Measurements from ENCODE around the gene DEFB112. TPM values are rescaled to one million over a fixed set of nuclear protein-coding genes. Genes with fewer than 3 reads are reported as not detected.

Gene DEFB112
- total and polyA plus RNA-seq, 2 experiments from 2014 or later = not detected

DNA sequence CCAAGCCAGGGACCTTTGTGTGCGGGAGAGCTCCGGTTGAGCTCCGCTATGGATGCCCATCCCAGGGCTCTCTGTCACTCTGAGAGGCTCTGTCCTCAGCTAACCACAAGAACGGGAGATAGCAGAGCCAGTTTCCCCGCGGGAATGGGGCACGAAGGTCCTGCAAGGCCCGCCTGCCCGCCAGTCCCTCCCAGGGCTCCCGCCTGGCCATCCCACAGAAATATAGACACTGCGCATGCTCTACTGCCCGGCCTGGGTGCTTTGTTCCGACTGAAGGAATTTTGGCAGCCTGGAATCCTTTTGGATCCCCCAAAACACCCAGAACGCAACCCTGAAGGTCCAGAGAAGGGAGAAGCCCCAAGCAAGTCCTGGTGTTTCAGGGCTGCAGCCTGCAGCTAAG, 19.4 kb downstream of the DEFB112 start:
- H3K4me2 ChIP-seq = peak overlapping the region; percentile 28
- H4K20me1 ChIP-seq (replicated peaks; ENCODE audit: insufficient read depth) = no peaks in the 10 kb centered on the region
- Mint-ChIP-seq H3K27me3 (ENCODE audit: insufficient read depth, low read depth, poor library complexity) (peaks cover 4% of the 10 kb centered on the region), H3K36me3 (ENCODE audit: low read depth) (no peaks in the 10 kb centered on the region), H3K9me3 (no peaks in the 10 kb centered on the region), H3K4me3 (no peak overlapping the region; the same call in 2 of the 3 replicates), H3K27ac (no peak overlapping the region), H3K4me1 (peaks cover 6% of the 10 kb centered on the region; the same call in 2 of the 3 replicates)
- H3K4me3 ChIP-seq = peak overlapping the region; percentile 30; the same call in 1 of the 2 replicates
- TF ChIP-seq, protein P1, sequence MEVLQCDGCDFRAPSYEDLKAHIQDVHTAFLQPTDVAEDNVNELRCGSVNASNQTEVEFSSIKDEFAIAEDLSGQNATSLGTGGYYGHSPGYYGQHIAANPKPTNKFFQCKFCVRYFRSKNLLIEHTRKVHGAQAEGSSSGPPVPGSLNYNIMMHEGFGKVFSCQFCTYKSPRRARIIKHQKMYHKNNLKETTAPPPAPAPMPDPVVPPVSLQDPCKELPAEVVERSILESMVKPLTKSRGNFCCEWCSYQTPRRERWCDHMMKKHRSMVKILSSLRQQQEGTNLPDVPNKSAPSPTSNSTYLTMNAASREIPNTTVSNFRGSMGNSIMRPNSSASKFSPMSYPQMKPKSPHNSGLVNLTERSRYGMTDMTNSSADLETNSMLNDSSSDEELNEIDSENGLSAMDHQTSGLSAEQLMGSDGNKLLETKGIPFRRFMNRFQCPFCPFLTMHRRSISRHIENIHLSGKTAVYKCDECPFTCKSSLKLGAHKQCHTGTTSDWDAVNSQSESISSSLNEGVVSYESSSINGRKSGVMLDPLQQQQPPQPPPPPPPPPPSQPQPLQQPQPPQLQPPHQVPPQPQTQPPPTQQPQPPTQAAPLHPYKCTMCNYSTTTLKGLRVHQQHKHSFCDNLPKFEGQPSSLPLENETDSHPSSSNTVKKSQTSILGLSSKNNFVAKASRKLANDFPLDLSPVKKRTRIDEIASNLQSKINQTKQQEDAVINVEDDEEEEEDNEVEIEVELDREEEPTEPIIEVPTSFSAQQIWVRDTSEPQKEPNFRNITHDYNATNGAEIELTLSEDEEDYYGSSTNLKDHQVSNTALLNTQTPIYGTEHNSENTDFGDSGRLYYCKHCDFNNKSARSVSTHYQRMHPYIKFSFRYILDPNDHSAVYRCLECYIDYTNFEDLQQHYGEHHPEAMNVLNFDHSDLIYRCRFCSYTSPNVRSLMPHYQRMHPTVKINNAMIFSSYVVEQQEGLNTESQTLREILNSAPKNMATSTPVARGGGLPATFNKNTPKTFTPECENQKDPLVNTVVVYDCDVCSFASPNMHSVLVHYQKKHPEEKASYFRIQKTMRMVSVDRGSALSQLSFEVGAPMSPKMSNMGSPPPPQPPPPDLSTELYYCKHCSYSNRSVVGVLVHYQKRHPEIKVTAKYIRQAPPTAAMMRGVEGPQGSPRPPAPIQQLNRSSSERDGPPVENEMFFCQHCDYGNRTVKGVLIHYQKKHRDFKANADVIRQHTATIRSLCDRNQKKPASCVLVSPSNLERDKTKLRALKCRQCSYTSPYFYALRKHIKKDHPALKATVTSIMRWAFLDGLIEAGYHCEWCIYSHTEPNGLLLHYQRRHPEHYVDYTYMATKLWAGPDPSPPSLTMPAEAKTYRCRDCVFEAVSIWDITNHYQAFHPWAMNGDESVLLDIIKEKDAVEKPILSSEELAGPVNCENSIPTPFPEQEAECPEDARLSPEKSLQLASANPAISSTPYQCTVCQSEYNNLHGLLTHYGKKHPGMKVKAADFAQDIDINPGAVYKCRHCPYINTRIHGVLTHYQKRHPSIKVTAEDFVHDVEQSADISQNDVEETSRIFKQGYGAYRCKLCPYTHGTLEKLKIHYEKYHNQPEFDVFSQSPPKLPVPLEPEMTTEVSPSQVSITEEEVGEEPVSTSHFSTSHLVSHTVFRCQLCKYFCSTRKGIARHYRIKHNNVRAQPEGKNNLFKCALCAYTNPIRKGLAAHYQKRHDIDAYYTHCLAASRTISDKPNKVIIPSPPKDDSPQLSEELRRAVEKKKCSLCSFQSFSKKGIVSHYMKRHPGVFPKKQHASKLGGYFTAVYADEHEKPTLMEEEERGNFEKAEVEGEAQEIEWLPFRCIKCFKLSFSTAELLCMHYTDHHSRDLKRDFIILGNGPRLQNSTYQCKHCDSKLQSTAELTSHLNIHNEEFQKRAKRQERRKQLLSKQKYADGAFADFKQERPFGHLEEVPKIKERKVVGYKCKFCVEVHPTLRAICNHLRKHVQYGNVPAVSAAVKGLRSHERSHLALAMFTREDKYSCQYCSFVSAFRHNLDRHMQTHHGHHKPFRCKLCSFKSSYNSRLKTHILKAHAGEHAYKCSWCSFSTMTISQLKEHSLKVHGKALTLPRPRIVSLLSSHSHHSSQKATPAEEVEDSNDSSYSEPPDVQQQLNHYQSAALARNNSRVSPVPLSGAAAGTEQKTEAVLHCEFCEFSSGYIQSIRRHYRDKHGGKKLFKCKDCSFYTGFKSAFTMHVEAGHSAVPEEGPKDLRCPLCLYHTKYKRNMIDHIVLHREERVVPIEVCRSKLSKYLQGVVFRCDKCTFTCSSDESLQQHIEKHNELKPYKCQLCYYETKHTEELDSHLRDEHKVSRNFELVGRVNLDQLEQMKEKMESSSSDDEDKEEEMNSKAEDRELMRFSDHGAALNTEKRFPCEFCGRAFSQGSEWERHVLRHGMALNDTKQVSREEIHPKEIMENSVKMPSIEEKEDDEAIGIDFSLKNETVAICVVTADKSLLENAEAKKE (CRISPR knock-in tag; IDR thresholded peaks at IDR 0.05) = no peak
- no peak for TF ChIP-seq EZH2phosphoT487 (IDR thresholded peaks at IDR 0.05; ENCODE audit: unreplicated experiment)
- TF ChIP-seq POLR2AphosphoS5 (IDR thresholded peaks at IDR 0.05; ENCODE audit: low read depth) = no peak
- no peak for TF ChIP-seq CREB1 (CRISPR knock-in tag; IDR thresholded peaks at IDR 0.05; ENCODE audit: low read depth)
- TF ChIP-seq JUNB (IDR thresholded peaks at IDR 0.05; ENCODE audit: unreplicated experiment) = no peak
- no peak for TF ChIP-seq EZH2 (IDR thresholded peaks at IDR 0.05; ENCODE audit: low read depth, unreplicated experiment)
- TF ChIP-seq, protein P2, sequence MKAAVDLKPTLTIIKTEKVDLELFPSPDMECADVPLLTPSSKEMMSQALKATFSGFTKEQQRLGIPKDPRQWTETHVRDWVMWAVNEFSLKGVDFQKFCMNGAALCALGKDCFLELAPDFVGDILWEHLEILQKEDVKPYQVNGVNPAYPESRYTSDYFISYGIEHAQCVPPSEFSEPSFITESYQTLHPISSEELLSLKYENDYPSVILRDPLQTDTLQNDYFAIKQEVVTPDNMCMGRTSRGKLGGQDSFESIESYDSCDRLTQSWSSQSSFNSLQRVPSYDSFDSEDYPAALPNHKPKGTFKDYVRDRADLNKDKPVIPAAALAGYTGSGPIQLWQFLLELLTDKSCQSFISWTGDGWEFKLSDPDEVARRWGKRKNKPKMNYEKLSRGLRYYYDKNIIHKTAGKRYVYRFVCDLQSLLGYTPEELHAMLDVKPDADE (IDR thresholded peaks at IDR 0.05) = no peak
- no peak for TF ChIP-seq NANOG (IDR thresholded peaks at IDR 0.05; ENCODE audit: borderline replicate concordance)
- 0 out of 2 replicates have a peak, but pooled peaks cover 3% of the 10 kb centered on the region for H3K4me1 ChIP-seq (ENCODE audit: insufficient read depth)
- no peaks in the 10 kb centered on the region for H3K79me2 ChIP-seq (replicated peaks; ENCODE audit: insufficient read depth)
- H3K27ac ChIP-seq (ENCODE audit: low read depth) = no peak overlapping the region
- peaks cover 7% of the 10 kb centered on the region; the same call in 1 of the 2 replicates for H3K9me2 ChIP-seq (ENCODE audit: insufficient read depth)
- ATAC-seq (peak; percentile 26; the same call in 2 of the 3 replicates), DNase-seq (ENCODE audit: low spot score) (peak; percentile 8)
- no peaks in the 10 kb centered on the region for H3F3A ChIP-seq (replicated peaks; ENCODE audit: low read depth)
- H3K27me3 ChIP-seq (ENCODE audit: insufficient read depth) = no peaks in the 10 kb centered on the region
- peak overlapping the region; percentile 96 for H2AFZ ChIP-seq
- H3K36me3 ChIP-seq (ENCODE audit: insufficient read depth) = no peaks in the 10 kb centered on the region

Data from GM23338 (cell line).